ENCODE measurements around the gene AMER3. TPM values are rescaled to one million over a fixed set of nuclear protein-coding genes. Genes with fewer than 3 reads are reported as not detected.

AMER3 gene
- total and polyA plus RNA-seq, 10 of the 15 experiments (the other 5 are each of a cell fraction or from before 2014, with no cell fraction given), result not detected

DNA sequence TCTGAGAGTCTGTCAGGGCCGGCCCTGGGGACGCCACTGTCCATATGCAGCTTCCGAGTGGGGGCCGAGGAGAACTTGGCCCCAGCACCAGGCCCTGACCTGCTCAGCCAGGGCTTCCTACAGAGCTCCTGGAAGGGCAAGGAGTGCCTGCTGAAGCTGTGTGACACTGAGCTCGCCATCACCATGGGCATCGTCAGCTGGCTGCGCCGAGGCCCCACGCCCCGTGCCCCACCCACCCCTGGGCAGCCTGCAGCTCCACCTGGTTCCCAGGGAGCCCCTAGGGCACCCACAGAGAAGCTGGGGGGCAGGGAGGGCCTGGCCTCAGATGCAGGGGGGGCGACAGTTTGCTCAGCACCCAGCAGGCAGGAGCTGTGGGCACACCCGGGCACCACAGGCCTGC lies 8.1 kb downstream of the AMER3 start:
- Histone ChIP-seq H3K9me3 (replicated peaks; ENCODE audit: control insufficient read depth, insufficient read depth, low read length) (no peaks in the 10 kb centered on the region), H3K4me1 (ENCODE audit: control insufficient read depth, insufficient read depth, low read length) (no peaks in the 10 kb centered on the region), H3K4me3 (no peak overlapping the region), H2AFZ (ENCODE audit: control insufficient read depth, low read depth, low read length) (no peak overlapping the region), H3K36me3 (ENCODE audit: control insufficient read depth in 2 of 2, insufficient read depth in 2 of 2, low read length in 1 of 2) (no peaks in the 10 kb centered on the region), H3K27ac (ENCODE audit: control insufficient read depth, insufficient read depth) (no peak overlapping the region), H3K9ac (ENCODE audit: control insufficient read depth, insufficient read depth, low read length) (no peak overlapping the region), H4K20me1 (ENCODE audit: control insufficient read depth, insufficient read depth) (no peaks in the 10 kb centered on the region), H3K27me3 (replicated peaks in 1 of 2; ENCODE audit: control insufficient read depth in 2 of 2, insufficient read depth in 2 of 2, low read length in 1 of 2) (peaks cover 0 to 1% of the 10 kb centered on the region in 2 experiments; a peak in 2 of 4 replicates), H3K4me2 (ENCODE audit: control insufficient read depth, insufficient read depth) (no peak overlapping the region), H3K79me2 (ENCODE audit: control insufficient read depth, insufficient read depth, low read length) (no peaks in the 10 kb centered on the region)
- DNase-seq (ENCODE audit: low read depth, low spot score), result no peak
- intact Hi-C loops (cut with micrococcal nuclease; ENCODE audit: unreplicated experiment), result no loop called here
- ChIA-PET CTCF (no interaction called here), RAD21 (ENCODE audit: unreplicated experiment) (no interaction called here), SMC1A (ENCODE audit: uncharacterized antibody, unreplicated experiment) (no interaction called here), POLR2A (no interaction called here)
- BruUV-seq (replicated peaks), result no TSS peak
- WGBS (ENCODE audit: insufficient coverage, insufficient replicate concordance, low lambda C conversion rate, missing lambda C conversion rate), result 7% methylated on average over 12 of the region's 12 CpGs
- in situ Hi-C loops (cut with MboI), result no loop called here
- no peak for ATAC-seq
- no peak for FAIRE-seq
- TF ChIP-seq SREBF1 (IDR thresholded peaks at IDR 0.05; ENCODE audit: low read length) (no peak), WRNIP1 (IDR thresholded peaks at IDR 0.05; ENCODE audit: borderline replicate concordance, low read depth, low read length) (no peak), YY1 (IDR thresholded peaks at IDR 0.05; ENCODE audit: low read depth, low read length) (no peak), RFX5 (IDR thresholded peaks at IDR 0.05; ENCODE audit: low read depth, low read length) (no peak), NFYB (IDR thresholded peaks at IDR 0.05; ENCODE audit: insufficient read depth, low read depth, low read length) (no peak), NR2F1 (conservative IDR thresholded peaks at IDR 0.05) (no peak), MEF2B (IDR thresholded peaks at IDR 0.05; ENCODE audit: partially characterized antibody, poor library complexity, severe bottlenecking) (no peak), CREM (IDR thresholded peaks at IDR 0.05; ENCODE audit: low read depth) (no peak), DPF2 (IDR thresholded peaks at IDR 0.05) (no peak), RAD21 (IDR thresholded peaks at IDR 0.05; ENCODE audit: insufficient read depth, low read depth, low read length) (no peak), HDAC2 (IDR thresholded peaks at IDR 0.05) (no peak)
- TF ChIP-seq, protein P1, sequence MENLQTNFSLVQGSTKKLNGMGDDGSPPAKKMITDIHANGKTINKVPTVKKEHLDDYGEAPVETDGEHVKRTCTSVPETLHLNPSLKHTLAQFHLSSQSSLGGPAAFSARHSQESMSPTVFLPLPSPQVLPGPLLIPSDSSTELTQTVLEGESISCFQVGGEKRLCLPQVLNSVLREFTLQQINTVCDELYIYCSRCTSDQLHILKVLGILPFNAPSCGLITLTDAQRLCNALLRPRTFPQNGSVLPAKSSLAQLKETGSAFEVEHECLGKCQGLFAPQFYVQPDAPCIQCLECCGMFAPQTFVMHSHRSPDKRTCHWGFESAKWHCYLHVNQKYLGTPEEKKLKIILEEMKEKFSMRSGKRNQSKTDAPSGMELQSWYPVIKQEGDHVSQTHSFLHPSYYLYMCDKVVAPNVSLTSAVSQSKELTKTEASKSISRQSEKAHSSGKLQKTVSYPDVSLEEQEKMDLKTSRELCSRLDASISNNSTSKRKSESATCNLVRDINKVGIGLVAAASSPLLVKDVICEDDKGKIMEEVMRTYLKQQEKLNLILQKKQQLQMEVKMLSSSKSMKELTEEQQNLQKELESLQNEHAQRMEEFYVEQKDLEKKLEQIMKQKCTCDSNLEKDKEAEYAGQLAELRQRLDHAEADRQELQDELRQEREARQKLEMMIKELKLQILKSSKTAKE (IDR thresholded peaks at IDR 0.05; ENCODE audit: low read depth, poor library complexity, severe bottlenecking), result no peak
- TF ChIP-seq, protein P2, sequence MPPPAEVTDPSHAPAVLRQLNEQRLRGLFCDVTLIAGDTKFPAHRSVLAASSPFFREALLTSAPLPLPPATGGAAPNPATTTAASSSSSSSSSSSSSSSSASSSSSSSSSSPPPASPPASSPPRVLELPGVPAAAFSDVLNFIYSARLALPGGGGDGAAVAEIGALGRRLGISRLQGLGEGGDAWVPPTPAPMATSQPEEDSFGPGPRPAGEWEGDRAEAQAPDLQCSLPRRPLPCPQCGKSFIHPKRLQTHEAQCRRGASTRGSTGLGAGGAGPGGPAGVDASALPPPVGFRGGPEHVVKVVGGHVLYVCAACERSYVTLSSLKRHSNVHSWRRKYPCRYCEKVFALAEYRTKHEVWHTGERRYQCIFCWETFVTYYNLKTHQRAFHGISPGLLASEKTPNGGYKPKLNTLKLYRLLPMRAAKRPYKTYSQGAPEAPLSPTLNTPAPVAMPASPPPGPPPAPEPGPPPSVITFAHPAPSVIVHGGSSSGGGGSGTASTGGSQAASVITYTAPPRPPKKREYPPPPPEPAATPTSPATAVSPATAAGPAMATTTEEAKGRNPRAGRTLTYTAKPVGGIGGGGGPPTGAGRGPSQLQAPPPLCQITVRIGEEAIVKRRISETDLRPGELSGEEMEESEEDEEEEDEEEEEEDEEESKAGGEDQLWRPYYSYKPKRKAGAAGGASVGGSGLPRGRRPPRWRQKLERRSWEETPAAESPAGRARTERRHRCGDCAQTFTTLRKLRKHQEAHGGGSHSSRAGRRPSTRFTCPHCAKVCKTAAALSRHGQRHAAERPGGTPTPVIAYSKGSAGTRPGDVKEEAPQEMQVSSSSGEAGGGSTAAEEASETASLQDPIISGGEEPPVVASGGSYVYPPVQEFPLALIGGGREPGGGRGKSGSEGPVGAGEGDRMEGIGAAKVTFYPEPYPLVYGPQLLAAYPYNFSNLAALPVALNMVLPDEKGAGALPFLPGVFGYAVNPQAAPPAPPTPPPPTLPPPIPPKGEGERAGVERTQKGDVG (CRISPR knock-in tag; IDR thresholded peaks at IDR 0.05), result no peak
- TF ChIP-seq, protein P3, sequence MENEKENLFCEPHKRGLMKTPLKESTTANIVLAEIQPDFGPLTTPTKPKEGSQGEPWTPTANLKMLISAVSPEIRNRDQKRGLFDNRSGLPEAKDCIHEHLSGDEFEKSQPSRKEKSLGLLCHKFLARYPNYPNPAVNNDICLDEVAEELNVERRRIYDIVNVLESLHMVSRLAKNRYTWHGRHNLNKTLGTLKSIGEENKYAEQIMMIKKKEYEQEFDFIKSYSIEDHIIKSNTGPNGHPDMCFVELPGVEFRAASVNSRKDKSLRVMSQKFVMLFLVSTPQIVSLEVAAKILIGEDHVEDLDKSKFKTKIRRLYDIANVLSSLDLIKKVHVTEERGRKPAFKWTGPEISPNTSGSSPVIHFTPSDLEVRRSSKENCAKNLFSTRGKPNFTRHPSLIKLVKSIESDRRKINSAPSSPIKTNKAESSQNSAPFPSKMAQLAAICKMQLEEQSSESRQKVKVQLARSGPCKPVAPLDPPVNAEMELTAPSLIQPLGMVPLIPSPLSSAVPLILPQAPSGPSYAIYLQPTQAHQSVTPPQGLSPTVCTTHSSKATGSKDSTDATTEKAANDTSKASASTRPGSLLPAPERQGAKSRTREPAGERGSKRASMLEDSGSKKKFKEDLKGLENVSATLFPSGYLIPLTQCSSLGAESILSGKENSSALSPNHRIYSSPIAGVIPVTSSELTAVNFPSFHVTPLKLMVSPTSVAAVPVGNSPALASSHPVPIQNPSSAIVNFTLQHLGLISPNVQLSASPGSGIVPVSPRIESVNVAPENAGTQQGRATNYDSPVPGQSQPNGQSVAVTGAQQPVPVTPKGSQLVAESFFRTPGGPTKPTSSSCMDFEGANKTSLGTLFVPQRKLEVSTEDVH (IDR thresholded peaks at IDR 0.05; ENCODE audit: low read depth, partially characterized antibody), result no peak
- TF ChIP-seq, protein P4, sequence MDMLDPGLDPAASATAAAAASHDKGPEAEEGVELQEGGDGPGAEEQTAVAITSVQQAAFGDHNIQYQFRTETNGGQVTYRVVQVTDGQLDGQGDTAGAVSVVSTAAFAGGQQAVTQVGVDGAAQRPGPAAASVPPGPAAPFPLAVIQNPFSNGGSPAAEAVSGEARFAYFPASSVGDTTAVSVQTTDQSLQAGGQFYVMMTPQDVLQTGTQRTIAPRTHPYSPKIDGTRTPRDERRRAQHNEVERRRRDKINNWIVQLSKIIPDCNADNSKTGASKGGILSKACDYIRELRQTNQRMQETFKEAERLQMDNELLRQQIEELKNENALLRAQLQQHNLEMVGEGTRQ (IDR thresholded peaks at IDR 0.05; ENCODE audit: borderline replicate concordance, low read depth, low read length), result no peak
